Keratinocyte (primary cell): ENCODE measurements around the gene NCLN.

Experiments
- CTCF ChIP-seq, 3 experiments: IDR thresholded peaks in 1 of 3; conservative IDR thresholded peaks in 1 of 3; optimal IDR thresholded peaks in 1 of 3; 2 replicates in 2 of 3; 3 replicates in 1 of 3; pipeline versions ENCODE3 to v1.5.1; 2011; ENCODE audit warnings: low read length in 3 of 3, mild to moderate bottlenecking in 3 of 3, moderate library complexity in 2 of 3, control low read depth in 1 of 3, inconsistent platforms in 1 of 3; ENCODE audit not compliant: insufficient read depth in 2 of 3; ENCODE audit errors: extremely low read depth in 1 of 3
- EZH2 ChIP-seq: IDR thresholded peaks from one replicate; pipeline ENCODE4 v1.6.1; 2012; ENCODE audit warnings: inconsistent platforms, mild to moderate bottlenecking, low read length, moderate library complexity

GRCh38 chr19:3167533-3168272 lies 18.0 kb upstream of the NCLN start:
- TF ChIP-seq CTCF (optimal IDR thresholded peaks at IDR 0.05 in 1 of 3, IDR thresholded peaks at IDR 0.05 in 1 of 3, conservative IDR thresholded peaks at IDR 0.05 in 1 of 3; ENCODE audit: extremely low read depth in 1 of 3, insufficient read depth in 2 of 3, low read length in 3 of 3) (no peak), EZH2 (no peak)
